ENCODE measurements around the gene NRXN2. TPM values are rescaled to one million over a fixed set of nuclear protein-coding genes. Genes with fewer than 3 reads are reported as not detected.

The NRXN2 gene
- total and polyA plus RNA-seq, 4 donors, result 0.17 to 2.8 (median 1.4) TPM

DNA sequence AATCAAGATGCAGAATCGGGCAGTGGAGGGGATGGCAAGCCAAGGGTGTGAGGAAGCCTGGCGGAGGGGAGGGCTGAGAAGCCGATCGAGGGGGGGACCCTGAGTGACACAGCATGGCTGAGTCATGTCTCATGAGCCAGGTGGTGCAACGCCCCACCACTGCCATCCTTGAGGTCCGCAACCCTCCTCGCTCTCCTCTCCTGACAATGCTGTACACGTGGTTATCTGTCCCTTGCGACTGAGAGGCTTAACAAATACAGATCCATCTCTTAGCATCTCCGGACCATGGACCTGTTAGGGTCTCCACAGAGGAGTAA is 117.8 kb downstream of the NRXN2 start:
- Histone ChIP-seq H3K4me3 (ENCODE audit: low read depth in 1 of 3, low read length in 3 of 3) (no peak overlapping the region), H3K27ac (ENCODE audit: low read depth in 1 of 2, low read length in 2 of 2) (no peak overlapping the region), H3K27me3 (ENCODE audit: control insufficient read depth in 4 of 4, insufficient read depth in 4 of 4, low read length in 3 of 4) (peaks cover 0 to 4% (median 0%) of the 10 kb centered on the region in 4 donors), H3K4me1 (ENCODE audit: control insufficient read depth in 4 of 4, insufficient read depth in 4 of 4, low read length in 3 of 4) (no peaks in the 10 kb centered on the region), H3K36me3 (ENCODE audit: control insufficient read depth in 4 of 4, insufficient read depth in 3 of 4, low read depth in 1 of 4, low read length in 3 of 4) (no peaks in the 10 kb centered on the region), H3K9me3 (ENCODE audit: control insufficient read depth in 4 of 4, low read length in 3 of 4) (no peaks in the 10 kb centered on the region), H3K9ac (ENCODE audit: low read depth in 1 of 2, low read length in 2 of 2) (no peak overlapping the region)
- no peak for DNase-seq (ENCODE audit: low spot score)
- TF ChIP-seq GABPA (IDR thresholded peaks at IDR 0.05 in 1 of 2, conservative IDR thresholded peaks at IDR 0.05 in 1 of 2) (no peak), EGR1 (IDR thresholded peaks at IDR 0.05; ENCODE audit: low read depth in 2 of 2) (no peak), HNF4G (IDR thresholded peaks at IDR 0.05) (no peak), HNF4A (conservative IDR thresholded peaks at IDR 0.05) (no peak), RAD21 (IDR thresholded peaks at IDR 0.05) (no peak), FOXA2 (IDR thresholded peaks at IDR 0.05) (no peak), FOXA1 (IDR thresholded peaks at IDR 0.05) (no peak)
- TF ChIP-seq, protein P1, sequence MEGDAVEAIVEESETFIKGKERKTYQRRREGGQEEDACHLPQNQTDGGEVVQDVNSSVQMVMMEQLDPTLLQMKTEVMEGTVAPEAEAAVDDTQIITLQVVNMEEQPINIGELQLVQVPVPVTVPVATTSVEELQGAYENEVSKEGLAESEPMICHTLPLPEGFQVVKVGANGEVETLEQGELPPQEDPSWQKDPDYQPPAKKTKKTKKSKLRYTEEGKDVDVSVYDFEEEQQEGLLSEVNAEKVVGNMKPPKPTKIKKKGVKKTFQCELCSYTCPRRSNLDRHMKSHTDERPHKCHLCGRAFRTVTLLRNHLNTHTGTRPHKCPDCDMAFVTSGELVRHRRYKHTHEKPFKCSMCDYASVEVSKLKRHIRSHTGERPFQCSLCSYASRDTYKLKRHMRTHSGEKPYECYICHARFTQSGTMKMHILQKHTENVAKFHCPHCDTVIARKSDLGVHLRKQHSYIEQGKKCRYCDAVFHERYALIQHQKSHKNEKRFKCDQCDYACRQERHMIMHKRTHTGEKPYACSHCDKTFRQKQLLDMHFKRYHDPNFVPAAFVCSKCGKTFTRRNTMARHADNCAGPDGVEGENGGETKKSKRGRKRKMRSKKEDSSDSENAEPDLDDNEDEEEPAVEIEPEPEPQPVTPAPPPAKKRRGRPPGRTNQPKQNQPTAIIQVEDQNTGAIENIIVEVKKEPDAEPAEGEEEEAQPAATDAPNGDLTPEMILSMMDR (IDR thresholded peaks at IDR 0.05; ENCODE audit: low read depth, low read length, missing input control), result no peak
- TF ChIP-seq, protein P2, sequence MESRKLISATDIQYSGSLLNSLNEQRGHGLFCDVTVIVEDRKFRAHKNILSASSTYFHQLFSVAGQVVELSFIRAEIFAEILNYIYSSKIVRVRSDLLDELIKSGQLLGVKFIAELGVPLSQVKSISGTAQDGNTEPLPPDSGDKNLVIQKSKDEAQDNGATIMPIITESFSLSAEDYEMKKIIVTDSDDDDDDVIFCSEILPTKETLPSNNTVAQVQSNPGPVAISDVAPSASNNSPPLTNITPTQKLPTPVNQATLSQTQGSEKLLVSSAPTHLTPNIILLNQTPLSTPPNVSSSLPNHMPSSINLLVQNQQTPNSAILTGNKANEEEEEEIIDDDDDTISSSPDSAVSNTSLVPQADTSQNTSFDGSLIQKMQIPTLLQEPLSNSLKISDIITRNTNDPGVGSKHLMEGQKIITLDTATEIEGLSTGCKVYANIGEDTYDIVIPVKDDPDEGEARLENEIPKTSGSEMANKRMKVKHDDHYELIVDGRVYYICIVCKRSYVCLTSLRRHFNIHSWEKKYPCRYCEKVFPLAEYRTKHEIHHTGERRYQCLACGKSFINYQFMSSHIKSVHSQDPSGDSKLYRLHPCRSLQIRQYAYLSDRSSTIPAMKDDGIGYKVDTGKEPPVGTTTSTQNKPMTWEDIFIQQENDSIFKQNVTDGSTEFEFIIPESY (IDR thresholded peaks at IDR 0.05), result no peak
- WGBS, result 65% methylated on average over 10 of the region's 10 CpGs

DNA sequence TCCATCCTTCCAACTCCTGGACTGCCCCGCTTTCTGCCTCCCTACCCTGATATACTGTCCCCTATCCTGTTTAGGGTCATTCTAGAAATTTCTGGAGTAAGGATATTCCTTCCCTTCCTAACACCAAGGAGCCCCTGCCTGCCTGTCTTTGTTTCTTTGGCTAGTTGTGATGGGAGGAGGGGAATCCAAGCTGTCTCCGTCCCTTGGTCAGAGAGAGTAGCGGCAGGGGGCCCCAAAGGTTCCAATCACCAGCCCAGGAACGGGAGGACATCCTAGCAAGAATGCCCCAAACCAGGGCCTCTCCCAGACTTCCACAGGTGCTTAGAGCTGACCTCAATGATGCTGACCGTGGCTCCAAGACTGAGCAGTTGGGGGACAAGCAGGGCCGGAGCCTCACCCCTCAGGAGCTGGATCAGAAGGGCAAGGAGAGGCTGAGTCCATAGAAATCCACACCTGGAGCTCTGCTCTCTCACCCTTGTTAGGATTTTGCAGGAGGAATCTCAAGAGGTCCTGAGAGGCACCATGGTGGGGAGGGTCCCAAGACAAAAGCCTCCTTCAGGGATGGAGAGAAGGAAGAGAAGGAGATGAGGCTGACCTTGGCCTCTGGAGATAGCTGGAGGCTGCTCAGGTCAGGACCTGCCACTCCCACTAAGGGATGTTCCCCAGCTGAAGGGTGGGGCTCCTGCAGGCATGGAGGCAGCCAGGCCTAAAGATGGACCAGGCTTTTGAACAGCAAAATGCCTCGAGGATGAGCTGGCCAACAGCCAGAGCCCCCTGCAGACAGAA is 118.3 kb downstream of the NRXN2 start:
- no peak overlapping the region for H3K4me3 ChIP-seq (ENCODE audit: low read depth in 1 of 3, low read length in 3 of 3)
- 78% methylated on average over 7 of the region's 7 CpGs for WGBS
- H3K9ac ChIP-seq (ENCODE audit: low read depth in 1 of 2, low read length in 2 of 2), result no peak overlapping the region
- no peaks in the 10 kb centered on the region for H3K9me3 ChIP-seq (ENCODE audit: control insufficient read depth in 4 of 4, low read length in 3 of 4)
- H3K27me3 ChIP-seq (ENCODE audit: control insufficient read depth in 4 of 4, insufficient read depth in 4 of 4, low read length in 3 of 4), result peaks cover 0 to 4% (median 0%) of the 10 kb centered on the region in 4 donors
- DNase-seq (ENCODE audit: low spot score), result no peak
- no peaks in the 10 kb centered on the region for H3K4me1 ChIP-seq (ENCODE audit: control insufficient read depth in 4 of 4, insufficient read depth in 4 of 4, low read length in 3 of 4)
- H3K36me3 ChIP-seq (ENCODE audit: control insufficient read depth in 4 of 4, insufficient read depth in 3 of 4, low read depth in 1 of 4, low read length in 3 of 4), result no peaks in the 10 kb centered on the region
- H3K27ac ChIP-seq (ENCODE audit: low read depth in 1 of 2, low read length in 2 of 2), result no peak overlapping the region
- TF ChIP-seq, protein P3, sequence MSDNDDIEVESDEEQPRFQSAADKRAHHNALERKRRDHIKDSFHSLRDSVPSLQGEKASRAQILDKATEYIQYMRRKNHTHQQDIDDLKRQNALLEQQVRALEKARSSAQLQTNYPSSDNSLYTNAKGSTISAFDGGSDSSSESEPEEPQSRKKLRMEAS (IDR thresholded peaks at IDR 0.05), result no peak
- no peak for TF ChIP-seq FOXA1 (IDR thresholded peaks at IDR 0.05)
- TF ChIP-seq SP1 (IDR thresholded peaks at IDR 0.05), result no peak
- TF ChIP-seq, protein P2 (IDR thresholded peaks at IDR 0.05), result no peak
- TF ChIP-seq RAD21 (IDR thresholded peaks at IDR 0.05), result no peak
- no peak for TF ChIP-seq NR2F2 (IDR thresholded peaks at IDR 0.05)
- TF ChIP-seq, protein P1 (IDR thresholded peaks at IDR 0.05; ENCODE audit: low read depth, low read length, missing input control), result no peak
- no peak for TF ChIP-seq EGR1 (IDR thresholded peaks at IDR 0.05; ENCODE audit: low read depth in 2 of 2)
- no peak for TF ChIP-seq RXRA (IDR thresholded peaks at IDR 0.05)
- no peak for TF ChIP-seq HNF4G (IDR thresholded peaks at IDR 0.05)

All from liver (tissue), 9 donors.